SKM-1 treated with dmso at 0.1 percent for 144 hours (cell line): Measurements from ENCODE around the gene ARSK.
"Not testable (repeated sequence)": the region's sequence is repeated elsewhere in the genome, so short reads cannot be mapped to it uniquely, and the experiment has no call there.

Experiments used
- DNase-seq: peaks from one replicate; lab custom pipeline; 2025; ENCODE audit not compliant: unreplicated experiment; lab: John Stamatoyannopoulos, UW

The ARSK gene

GRCh38 chr5:95620030-95620869 is 65.3 kb downstream of the ARSK start, which contains the start of gene GPR150:
Gene GPR150 (plus strand): TSS chr5:95620087. CDS start chr5:95620276, 189 bp downstream.
- peak; percentile 37 for DNase-seq

GRCh38 chr5:95620870-95621838 is 66.3 kb downstream of the ARSK start:
- DNase-seq: no peak

GRCh38 chr5:95621839-95622629 is 67.1 kb downstream of the ARSK start:
- peak; percentile 35 for DNase-seq

DNA sequence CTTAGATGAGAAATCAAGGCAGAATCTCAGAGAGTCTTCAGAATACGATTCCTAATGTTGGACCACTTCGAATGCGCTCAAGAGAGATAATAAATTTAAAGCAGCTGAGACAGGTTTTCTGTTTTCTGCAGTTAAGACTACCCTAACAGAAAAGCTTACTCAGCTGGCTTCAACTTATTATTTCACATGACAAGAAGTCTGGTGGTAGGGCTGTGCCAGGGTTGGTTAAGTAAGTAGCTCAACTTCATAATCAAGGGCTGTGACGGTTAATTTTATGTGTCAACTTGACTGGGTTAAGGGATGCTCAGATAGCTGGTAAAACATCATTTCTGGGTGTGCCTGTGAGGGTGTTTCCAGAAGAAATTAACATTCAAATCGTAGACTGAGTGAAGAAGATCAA is 68.8 kb downstream of the ARSK start:
- no peak for DNase-seq

DNA sequence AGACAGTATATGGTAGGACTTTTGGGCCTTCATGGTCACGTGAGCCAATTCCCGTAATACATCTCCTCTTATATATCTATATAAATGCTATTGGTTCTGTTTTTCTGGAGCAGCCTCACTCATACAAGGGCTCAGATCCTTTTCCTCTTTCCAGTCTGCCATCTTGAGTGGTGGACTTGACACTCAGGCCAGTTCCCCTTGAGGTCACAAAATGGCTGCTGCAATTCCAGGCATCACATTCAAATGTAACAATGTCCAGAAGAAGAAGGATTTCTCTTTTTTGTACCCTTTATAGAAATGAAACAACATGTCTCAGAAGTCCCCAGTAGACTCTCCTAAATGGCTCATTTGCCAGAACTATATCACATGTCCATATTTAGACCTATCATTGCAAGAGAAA is 69.5 kb downstream of the ARSK start:
- DNase-seq: no peak

DNA sequence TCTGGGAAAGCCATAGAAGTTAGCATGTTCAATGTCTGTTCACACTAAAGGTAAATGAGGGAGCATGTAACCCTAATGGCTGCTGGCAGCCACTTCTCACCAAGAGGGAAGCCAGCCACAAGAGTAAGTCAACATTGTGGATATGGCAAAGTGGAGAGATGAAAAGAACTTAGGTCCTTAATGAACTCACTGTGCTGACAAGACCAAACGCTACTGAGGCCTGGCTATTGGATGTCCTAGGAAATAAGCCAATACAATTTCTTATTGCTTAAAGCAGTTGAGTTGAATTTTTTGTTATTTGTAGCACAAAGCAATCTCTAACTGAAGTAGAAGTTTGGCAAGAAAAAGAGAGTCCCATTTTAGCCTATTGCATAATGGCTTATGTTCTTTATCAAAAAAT is 71.8 kb downstream of the ARSK start:
- DNase-seq: no peak

- DNase-seq: no peak
Measured at GRCh38 chr5:95627971-95628810, 73.3 kb downstream of the ARSK start.

GRCh38 chr5:95628933-95629332 is 74.0 kb downstream of the ARSK start:
- DNase-seq: no peak

GRCh38 chr5:95630394-95630917 is 75.6 kb downstream of the ARSK start:
- no peak for DNase-seq

- no peak for DNase-seq
Measured at GRCh38 chr5:95631255-95631958, 76.5 kb downstream of the ARSK start.

DNA sequence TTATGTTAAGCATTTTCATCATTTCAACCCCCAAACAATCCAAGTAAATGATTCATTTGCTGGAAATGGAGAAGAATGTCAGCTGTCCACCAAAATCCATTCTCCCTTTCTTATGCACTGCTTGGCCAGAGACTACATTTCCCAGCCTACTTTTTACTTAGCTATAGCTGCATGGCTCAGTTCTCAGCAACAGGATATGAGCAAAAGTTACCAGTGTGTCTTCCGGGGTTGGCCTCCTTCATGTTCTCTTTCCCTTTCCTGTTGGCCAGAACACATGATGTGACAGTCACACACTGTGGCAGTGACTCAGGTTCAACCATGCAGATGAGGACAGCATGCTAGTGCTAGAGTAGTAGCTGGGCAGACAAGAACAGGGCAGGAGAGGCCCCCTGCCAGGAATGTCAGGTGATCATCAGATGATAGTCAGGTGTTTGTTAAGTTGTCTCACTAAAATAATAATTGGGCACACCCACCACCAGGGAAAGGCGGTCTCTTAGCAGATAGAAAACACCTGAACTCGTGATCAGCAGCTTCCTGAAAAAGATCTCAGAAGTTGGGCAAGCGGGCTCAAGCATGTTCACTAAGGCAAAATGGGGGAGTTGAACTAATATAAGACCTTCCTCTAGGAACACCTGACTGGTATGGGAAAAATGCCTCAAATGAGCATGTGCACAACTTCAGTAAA is 77.2 kb downstream of the ARSK start:
- peak; percentile 11 for DNase-seq

DNA sequence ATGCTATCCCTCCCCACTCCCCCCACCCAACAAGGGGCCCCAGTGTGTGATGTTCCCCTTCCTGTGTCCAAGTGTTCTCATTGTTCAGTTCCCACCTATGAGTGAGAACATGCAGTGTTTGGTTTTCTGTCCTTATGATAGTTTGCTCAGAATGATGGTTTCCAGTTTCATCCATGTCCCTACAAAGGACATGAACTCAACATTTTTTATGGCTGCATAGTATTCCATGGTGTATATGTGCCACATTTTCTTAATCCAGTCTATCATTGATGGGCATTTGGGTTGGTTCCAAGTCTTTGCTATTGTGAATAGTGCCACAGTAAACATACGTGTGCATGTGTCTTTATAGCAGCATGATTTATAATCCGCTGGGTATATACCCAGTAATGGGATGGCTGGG is 78.0 kb downstream of the ARSK start:
- not testable (repeated sequence) for DNase-seq

DNA sequence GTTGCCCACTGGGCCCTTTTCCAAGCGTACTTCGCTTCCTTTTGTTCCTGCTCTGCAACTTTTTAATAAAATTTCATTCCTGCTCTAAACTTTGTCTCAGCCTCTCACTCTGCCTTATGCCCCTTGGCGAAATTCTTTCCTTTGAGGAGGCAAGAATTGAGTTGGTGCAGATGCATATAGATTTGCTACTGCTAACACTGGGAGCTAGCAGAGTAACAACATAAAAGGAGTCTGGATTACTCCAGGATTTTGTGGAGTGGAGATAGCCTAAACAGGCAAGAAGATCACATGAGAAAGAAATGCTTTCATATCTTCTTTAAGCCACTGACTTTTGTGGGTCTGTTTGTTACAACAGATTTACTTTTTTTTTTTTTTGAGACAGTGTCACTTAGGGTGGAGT is 78.8 kb downstream of the ARSK start:
- DNase-seq: no peak

DNA sequence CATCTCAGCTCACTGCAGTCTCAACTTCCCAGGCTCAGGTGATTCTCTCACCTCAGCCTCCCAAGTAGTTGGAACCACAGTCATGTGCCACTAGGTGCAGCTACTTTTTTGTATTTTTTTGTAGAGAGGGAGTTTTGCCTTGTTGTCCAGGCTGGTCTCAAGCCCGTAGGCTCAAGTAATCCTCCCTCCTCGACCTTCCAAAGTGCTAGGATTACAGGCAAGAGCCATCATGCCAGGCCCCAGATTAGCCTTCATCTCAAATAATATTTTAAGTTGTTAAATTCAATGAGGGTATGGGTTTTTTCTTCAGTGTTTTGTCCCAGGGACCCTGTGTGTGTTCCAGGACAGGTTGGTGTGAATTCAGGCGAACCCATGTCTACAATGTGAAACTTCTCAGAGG is 79.2 kb downstream of the ARSK start:
- DNase-seq: no peak

DNA sequence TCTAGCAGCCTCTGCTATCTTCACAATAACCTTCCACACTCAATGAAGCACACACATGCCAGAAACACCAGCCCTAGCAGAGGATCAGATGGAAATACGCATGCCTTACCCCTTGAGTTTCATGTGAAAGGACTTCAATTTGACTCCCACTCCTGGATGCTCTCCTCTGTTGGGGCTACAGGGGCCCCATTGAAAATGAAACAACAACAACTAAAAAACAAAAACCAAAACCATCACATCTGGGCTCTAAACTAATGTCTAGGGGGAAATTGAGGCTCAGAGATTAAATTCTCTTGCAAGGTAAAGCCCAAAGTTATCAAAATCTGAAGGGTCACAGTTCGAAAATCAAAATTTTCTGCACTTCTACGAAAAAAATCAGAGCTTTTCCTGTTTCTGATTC is 83.7 kb downstream of the ARSK start:
- DNase-seq: no peak

DNA sequence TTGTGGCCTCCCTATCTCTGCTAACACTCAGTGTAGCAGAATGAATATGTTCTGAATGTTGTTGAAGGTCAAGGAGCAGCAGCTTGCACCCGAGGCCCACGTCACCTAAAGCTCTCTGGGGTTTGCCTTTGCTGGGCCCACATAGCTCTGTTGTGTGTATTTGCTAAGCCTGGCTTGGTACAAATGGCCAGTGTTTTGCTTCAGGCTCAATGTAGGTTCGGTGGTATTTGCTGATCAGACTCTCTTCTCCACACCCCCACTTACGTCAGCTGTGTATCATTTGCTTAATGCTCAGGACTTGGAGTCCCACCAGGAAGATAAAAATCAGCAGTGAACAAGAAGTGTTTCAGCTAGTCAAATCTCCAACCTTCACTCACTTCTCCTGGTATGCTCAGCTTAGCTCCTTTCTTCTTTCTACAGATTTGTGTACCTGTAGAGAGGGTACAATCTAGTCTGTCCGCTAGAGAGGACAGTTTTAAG is 86.9 kb downstream of the ARSK start:
- no peak for DNase-seq

GRCh38 chr5:95643152-95643551 is 88.3 kb downstream of the ARSK start:
- no peak for DNase-seq

DNA sequence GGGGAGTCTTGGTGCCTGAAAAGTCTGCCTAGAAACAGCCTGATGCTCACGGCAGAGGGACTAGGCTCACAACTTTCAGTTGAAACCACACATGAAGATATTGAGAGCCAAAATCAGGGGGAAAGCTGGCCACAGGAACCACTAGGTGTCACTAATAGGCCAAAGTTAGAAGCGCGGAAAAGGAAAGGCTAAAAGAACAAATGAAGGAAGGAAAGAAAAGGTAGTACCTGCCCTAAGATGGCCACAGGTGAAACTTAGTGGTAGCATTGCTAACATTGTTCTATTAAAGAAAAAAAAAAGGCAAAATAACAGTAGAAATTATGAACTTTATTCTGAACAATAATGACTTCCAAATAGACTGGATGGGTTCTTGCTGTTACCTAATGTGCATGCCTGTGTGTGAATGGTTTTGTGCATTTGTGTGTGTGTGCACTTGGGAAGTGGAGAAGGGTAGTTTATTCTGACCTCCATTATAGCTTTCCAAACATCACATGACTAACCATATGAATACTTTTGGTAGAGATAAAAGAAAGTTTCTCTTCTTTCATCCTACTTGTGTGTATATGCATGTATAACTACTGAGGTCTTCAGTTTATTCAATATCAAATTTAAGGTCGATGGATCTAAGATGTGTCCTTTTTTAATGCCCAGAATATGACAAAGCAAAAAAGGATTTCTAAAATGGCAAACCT is 89.6 kb downstream of the ARSK start:
- DNase-seq: peak; percentile 63
